ENCODE results near the gene SLC35F1. TPM values are rescaled to one million over a fixed set of nuclear protein-coding genes. Genes with fewer than 3 reads are reported as not detected.
A peak's percentile ranks its signal among the peaks of the same experiment; 100 is the strongest.

The SLC35F1 gene
- total RNA-seq, 1 experiment from 2014 or later, result not detected

DNA sequence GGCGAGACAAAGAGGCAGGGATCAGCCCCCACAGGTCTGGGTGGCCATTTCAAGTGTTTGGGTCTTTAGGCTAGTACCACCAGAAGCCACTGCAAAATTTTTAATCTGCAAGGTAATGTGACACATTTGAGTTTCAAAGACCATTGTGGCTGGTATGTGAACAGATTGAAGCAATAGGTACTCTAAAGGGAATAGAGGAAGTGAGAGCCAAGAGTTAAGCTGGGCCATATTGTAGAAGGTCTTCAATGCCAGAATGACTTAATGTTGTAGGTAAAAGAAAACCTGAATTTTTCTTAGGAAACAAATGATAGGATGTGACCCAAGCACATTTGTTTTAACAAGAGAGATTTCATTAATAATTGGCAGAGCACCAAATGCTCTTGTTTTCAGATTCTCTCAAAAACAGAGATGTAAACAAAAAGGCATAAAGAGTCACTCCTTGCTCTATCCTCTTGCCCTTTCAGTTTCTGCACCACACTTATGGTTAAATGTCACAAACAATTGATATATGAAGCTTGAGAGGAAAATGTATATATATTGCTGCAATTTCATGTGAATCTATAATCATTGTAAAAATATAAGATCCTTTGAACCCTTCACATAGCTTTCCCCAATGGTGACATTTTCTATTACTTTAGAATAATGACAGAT lies 333.9 kb downstream of the SLC35F1 start:
- Histone ChIP-seq H3K27me3 (peaks cover 5% of the 10 kb centered on the region; the same call in 1 of the 2 replicates), H3K36me3 (no peaks in the 10 kb centered on the region), H3K4me3 (no peak overlapping the region), H3K9me3 (no peaks in the 10 kb centered on the region)
- DNase-seq, result no peak

DNA sequence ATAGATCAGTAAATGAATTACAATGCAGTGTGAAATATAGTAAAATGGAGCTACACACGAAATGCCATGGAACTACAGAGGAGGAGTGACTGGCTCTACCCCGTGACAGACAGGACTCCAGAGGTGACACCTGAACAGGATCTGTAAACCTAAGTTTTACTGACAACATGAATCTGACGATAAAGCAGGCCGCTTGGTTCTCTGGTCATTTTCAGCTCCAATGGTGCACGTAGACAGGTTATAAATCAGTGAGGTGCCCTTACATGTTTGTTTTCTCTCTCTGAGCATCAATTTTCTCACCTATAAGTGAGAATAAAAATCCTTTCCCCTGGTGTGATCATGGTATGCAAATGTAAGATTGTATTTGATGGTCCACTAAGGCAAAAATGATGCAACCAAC lies 339.3 kb downstream of the SLC35F1 start:
- Histone ChIP-seq H3K4me3 (no peak overlapping the region), H3K9me3 (no peaks in the 10 kb centered on the region), H3K36me3 (no peaks in the 10 kb centered on the region), H3K27me3 (0 out of 2 replicates have a peak, but pooled peaks cover 5% of the 10 kb centered on the region)
- no peak for DNase-seq

DNA sequence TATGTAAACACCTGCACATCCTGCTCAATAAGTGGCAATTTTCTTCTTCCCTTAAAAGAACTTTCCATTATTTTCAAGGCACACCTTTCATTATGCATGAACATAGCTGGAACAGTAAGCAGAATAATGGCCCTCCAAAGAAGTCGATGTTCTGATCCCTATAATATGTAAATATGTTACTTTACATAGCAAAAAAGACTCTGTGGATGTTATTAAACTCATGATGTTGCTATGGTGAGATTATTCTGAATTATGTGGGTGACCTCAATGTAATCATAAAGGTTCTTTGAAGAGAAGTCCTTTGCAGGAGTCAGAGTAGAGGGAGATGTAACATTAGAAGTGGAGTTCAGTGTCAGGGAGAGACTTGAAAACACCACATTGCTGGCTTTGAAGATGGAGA lies 341.1 kb downstream of the SLC35F1 start:
- no peaks in the 10 kb centered on the region for H3K9me3 ChIP-seq
- no peak for DNase-seq
- H3K4me3 ChIP-seq, result no peak overlapping the region
- 0 out of 2 replicates have a peak, but pooled peaks cover 5% of the 10 kb centered on the region for H3K27me3 ChIP-seq
- H3K36me3 ChIP-seq, result no peaks in the 10 kb centered on the region

GRCh38 chr6:118249680-118250079 lies 342.6 kb downstream of the SLC35F1 start:
- Histone ChIP-seq H3K36me3 (no peaks in the 10 kb centered on the region), H3K9me3 (no peaks in the 10 kb centered on the region), H3K4me3 (no peak overlapping the region), H3K27me3 (no peaks in the 10 kb centered on the region)
- DNase-seq, result no peak

- no peak overlapping the region for H3K4me3 ChIP-seq
- H3K9me3 ChIP-seq, result no peaks in the 10 kb centered on the region
- H3K36me3 ChIP-seq, result no peaks in the 10 kb centered on the region
- no peak for DNase-seq
- H3K27me3 ChIP-seq, result no peaks in the 10 kb centered on the region
Measured at GRCh38 chr6:118252474-118252873, 345.4 kb downstream of the SLC35F1 start.

DNA sequence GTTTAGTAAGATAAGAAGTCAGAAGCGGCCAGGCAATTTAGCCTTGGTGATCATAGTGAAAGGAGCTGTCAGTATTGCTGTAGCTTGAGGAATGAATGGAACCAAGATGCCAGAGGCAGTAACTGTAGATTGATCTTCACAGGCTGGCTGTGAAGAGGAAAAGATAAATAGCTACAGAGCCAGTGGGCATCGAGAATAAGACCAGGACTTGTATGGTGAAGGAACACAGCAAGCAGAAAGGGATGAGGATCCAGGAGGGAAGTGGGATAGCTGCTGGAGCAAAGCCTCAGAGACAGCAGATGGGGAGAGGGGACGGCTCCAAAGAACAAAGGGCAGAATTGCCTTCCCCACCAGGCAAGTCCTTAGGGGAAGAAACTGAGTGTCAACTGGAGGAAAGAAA lies 346.7 kb downstream of the SLC35F1 start:
- no peaks in the 10 kb centered on the region for H3K36me3 ChIP-seq
- H3K27me3 ChIP-seq, result no peaks in the 10 kb centered on the region
- DNase-seq, result no peak
- no peak overlapping the region for H3K4me3 ChIP-seq
- H3K9me3 ChIP-seq, result no peaks in the 10 kb centered on the region

DNA sequence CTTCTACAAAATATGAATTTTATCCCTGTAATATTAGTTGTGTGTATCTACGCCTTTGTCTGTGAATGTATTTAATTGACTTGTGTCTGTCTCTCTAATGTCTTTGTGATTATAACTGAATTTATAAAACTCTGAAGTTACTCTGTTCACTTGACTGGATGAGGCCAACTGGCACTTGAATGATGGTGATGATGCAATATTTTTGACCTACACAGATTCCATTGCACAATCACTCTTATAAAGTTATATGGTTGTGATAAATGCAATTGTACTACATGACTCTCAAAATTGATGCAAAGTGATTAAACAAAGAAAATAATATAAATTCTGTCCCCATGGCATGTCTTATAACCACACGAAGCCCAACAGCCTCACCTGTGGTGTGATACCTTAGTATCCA lies 353.8 kb downstream of the SLC35F1 start:
- no peak overlapping the region for H3K4me3 ChIP-seq
- no peaks in the 10 kb centered on the region for H3K9me3 ChIP-seq
- peaks cover 2% of the 10 kb centered on the region; the same call in 1 of the 2 replicates for H3K27me3 ChIP-seq
- H3K36me3 ChIP-seq, result no peaks in the 10 kb centered on the region
- no peak for DNase-seq

- peaks cover 2% of the 10 kb centered on the region; the same call in 1 of the 2 replicates for H3K27me3 ChIP-seq
- H3K9me3 ChIP-seq, result no peaks in the 10 kb centered on the region
- peak; percentile 7 for DNase-seq
- no peaks in the 10 kb centered on the region for H3K36me3 ChIP-seq
- no peak overlapping the region for H3K4me3 ChIP-seq
Measured at GRCh38 chr6:118263921-118264486, 356.9 kb downstream of the SLC35F1 start.

DNA sequence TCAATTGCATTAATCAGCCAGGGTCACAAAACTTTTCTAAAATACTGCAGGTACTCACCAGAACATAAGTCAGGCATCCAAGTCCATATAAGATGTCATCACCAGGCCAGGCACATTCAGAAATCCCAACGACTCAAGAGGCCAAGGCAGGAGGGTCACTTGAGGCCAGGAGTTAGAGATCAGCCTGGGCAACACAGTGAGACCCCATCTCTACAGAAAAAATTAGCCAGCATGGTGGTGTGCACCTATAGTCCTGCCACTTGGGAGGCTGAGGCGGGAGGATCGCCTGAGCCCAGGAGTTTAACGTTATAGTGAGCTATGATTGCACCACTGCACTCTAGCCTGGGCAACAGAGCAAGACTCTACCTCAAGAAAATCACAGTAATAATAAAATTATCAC lies 362.6 kb downstream of the SLC35F1 start:
- H3K27me3 ChIP-seq, result no peaks in the 10 kb centered on the region
- no peak for DNase-seq
- H3K9me3 ChIP-seq, result no peaks in the 10 kb centered on the region
- H3K36me3 ChIP-seq, result no peaks in the 10 kb centered on the region
- no peak overlapping the region for H3K4me3 ChIP-seq

DNA sequence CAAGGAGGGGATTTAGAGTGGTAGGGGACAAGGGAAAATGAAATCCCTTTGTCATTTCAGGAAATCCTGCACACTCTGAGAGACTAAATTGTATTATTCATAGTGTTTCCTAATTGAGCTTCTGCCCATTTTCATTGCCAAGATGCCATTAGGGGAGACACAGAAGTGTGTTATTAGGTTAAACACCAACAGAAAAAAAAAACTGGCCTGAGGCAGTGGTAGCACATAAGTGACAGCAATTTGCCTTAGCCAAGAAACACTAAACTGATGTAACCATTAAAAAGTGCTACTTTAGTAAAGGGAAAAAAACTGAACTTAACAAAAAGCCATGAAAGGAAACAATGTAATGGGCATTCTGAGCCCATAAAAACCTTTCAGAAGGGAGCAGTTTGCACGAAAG lies 370.6 kb downstream of the SLC35F1 start:
- H3K36me3 ChIP-seq, result no peaks in the 10 kb centered on the region
- H3K27me3 ChIP-seq, result no peaks in the 10 kb centered on the region
- no peak for DNase-seq
- no peak overlapping the region for H3K4me3 ChIP-seq
- no peaks in the 10 kb centered on the region for H3K9me3 ChIP-seq

DNA sequence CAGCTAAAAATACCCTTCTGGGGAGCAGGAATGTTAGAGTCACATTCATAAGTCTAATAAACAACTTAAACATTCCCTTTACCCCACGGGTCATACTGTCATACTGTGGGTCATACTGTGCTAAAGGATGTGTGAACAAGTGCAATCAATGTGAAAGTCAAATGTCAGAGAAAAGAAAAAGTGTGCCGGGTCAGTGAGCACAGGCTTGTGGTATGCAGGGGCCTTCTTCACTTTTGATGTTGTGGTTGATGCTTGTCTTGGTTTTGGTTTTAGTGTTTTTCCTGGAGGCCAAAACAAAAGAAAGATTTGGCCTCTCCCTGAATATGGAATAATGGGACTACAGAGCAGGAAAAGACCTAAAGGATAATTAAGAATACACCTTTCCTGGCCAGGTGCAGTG lies 373.1 kb downstream of the SLC35F1 start:
- no peak for DNase-seq
- Histone ChIP-seq H3K9me3 (no peaks in the 10 kb centered on the region), H3K4me3 (no peak overlapping the region), H3K27me3 (no peaks in the 10 kb centered on the region), H3K36me3 (no peaks in the 10 kb centered on the region)

- H3K27me3 ChIP-seq, result no peaks in the 10 kb centered on the region
- H3K36me3 ChIP-seq, result no peaks in the 10 kb centered on the region
- DNase-seq, result no peak
- no peaks in the 10 kb centered on the region for H3K9me3 ChIP-seq
- no peak overlapping the region for H3K4me3 ChIP-seq
Measured at GRCh38 chr6:118281291-118281690, 374.2 kb downstream of the SLC35F1 start.

- H3K4me3 ChIP-seq, result no peak overlapping the region
- DNase-seq, result peak; percentile 24
- no peaks in the 10 kb centered on the region for H3K36me3 ChIP-seq
- no peaks in the 10 kb centered on the region for H3K27me3 ChIP-seq
- H3K9me3 ChIP-seq, result no peaks in the 10 kb centered on the region
Measured at GRCh38 chr6:118283766-118284165, 376.7 kb downstream of the SLC35F1 start.

- Histone ChIP-seq H3K4me3 (no peak overlapping the region), H3K36me3 (no peaks in the 10 kb centered on the region), H3K9me3 (no peaks in the 10 kb centered on the region), H3K27me3 (no peaks in the 10 kb centered on the region)
- no peak for DNase-seq
Measured at GRCh38 chr6:118284736-118285360, 377.8 kb downstream of the SLC35F1 start.

- Histone ChIP-seq H3K36me3 (no peaks in the 10 kb centered on the region), H3K27me3 (no peaks in the 10 kb centered on the region), H3K9me3 (no peaks in the 10 kb centered on the region), H3K4me3 (no peak overlapping the region)
- no peak for DNase-seq
Measured at GRCh38 chr6:118285791-118286190, 378.7 kb downstream of the SLC35F1 start.

GRCh38 chr6:118288355-118289124 lies 381.5 kb downstream of the SLC35F1 start:
- DNase-seq, result no peak
- no peaks in the 10 kb centered on the region for H3K27me3 ChIP-seq
- no peaks in the 10 kb centered on the region for H3K9me3 ChIP-seq
- H3K36me3 ChIP-seq, result no peaks in the 10 kb centered on the region
- H3K4me3 ChIP-seq, result no peak overlapping the region

DNA sequence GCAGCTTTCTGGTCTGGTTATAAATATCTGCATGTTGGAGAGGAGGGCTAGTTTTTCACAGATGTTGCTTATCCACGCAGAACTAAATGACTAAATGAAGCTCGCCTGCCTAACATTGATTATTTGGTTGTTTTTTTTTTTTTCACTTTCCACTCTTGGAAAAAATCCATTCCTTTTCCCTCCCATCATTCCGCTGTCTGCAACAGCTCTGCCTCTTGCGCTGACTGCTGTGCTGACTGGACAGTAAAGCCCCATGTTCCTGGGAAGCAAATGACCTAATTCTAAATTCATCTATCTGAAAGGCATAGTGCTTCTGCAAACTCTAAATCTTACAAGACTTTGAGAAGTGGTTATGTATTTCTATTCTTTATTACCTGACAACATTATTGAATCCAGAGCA lies 385.5 kb downstream of the SLC35F1 start:
- Histone ChIP-seq H3K36me3 (no peaks in the 10 kb centered on the region), H3K4me3 (no peak overlapping the region), H3K27me3 (no peaks in the 10 kb centered on the region), H3K9me3 (no peaks in the 10 kb centered on the region)
- no peak for DNase-seq
